ENCODE measurements around the gene ATP13A3.

The ATP13A3 gene

GRCh38 chr3:194443901-194444300 lies 42.9 kb downstream of the ATP13A3 start:
- TF ChIP-seq FOXK2 (IDR thresholded peaks at IDR 0.05) (no peak), ELF4 (IDR thresholded peaks at IDR 0.05) (no peak), BHLHE40 (IDR thresholded peaks at IDR 0.05; ENCODE audit: borderline replicate concordance) (no peak), NFRKB (IDR thresholded peaks at IDR 0.05) (no peak), ZNF384 (IDR thresholded peaks at IDR 0.05) (no peak), PKNOX1 (IDR thresholded peaks at IDR 0.05) (no peak), SP1 (IDR thresholded peaks at IDR 0.05) (no peak), FOXM1 (IDR thresholded peaks at IDR 0.05; ENCODE audit: borderline replicate concordance) (no peak), ARNT (IDR thresholded peaks at IDR 0.05) (no peak), TARDBP (IDR thresholded peaks at IDR 0.05) (no peak), LEF1 (IDR thresholded peaks at IDR 0.05; ENCODE audit: borderline replicate concordance) (no peak), CTBP1 (IDR thresholded peaks at IDR 0.05; ENCODE audit: borderline replicate concordance) (no peak), SUZ12 (IDR thresholded peaks at IDR 0.05) (no peak), HDGF (IDR thresholded peaks at IDR 0.05; ENCODE audit: borderline replicate concordance) (no peak), L3MBTL2 (conservative IDR thresholded peaks at IDR 0.05) (no peak), FOXA1 (IDR thresholded peaks at IDR 0.05) (no peak)
- DNase-seq (ENCODE audit: extremely low spot score), result no peak
- POLR2A ChIA-PET, result no interaction called here
- CTCF ChIA-PET, result no interaction called here

DNA sequence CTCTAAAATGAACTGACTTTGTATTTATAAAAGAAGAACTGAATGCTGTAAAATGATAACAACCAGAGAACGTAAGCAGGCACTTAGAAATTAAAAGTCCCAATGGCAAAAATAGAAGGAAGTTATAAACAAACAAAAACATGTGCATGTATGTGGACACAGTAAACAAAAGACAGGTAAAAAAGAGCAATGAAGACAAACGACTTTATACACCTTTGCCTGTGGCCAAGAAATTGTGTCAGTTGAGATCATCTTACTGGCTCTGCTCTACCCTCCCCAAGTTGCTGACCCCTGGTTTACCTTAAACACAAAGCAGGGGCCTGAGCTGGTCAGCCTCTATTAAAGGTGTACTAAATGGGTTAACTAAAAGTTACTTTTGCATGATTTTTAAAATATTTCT lies 46.0 kb downstream of the ATP13A3 start:
- TF ChIP-seq FOXA1 (IDR thresholded peaks at IDR 0.05), result no peak
- TF ChIP-seq SUZ12 (IDR thresholded peaks at IDR 0.05), result no peak
- no peak for TF ChIP-seq ARNT (IDR thresholded peaks at IDR 0.05)
- no peak for TF ChIP-seq L3MBTL2 (conservative IDR thresholded peaks at IDR 0.05)
- TF ChIP-seq BHLHE40 (IDR thresholded peaks at IDR 0.05; ENCODE audit: borderline replicate concordance), result no peak
- TF ChIP-seq FOXK2 (IDR thresholded peaks at IDR 0.05), result no peak
- TF ChIP-seq SP1 (IDR thresholded peaks at IDR 0.05), result no peak
- TF ChIP-seq CTBP1 (IDR thresholded peaks at IDR 0.05; ENCODE audit: borderline replicate concordance), result no peak
- no peak for TF ChIP-seq ZNF384 (IDR thresholded peaks at IDR 0.05)
- no peak for TF ChIP-seq NFRKB (IDR thresholded peaks at IDR 0.05)
- POLR2A ChIA-PET, result no interaction called here
- CTCF ChIA-PET, result no interaction called here
- DNase-seq (ENCODE audit: extremely low spot score), result no peak

DNA sequence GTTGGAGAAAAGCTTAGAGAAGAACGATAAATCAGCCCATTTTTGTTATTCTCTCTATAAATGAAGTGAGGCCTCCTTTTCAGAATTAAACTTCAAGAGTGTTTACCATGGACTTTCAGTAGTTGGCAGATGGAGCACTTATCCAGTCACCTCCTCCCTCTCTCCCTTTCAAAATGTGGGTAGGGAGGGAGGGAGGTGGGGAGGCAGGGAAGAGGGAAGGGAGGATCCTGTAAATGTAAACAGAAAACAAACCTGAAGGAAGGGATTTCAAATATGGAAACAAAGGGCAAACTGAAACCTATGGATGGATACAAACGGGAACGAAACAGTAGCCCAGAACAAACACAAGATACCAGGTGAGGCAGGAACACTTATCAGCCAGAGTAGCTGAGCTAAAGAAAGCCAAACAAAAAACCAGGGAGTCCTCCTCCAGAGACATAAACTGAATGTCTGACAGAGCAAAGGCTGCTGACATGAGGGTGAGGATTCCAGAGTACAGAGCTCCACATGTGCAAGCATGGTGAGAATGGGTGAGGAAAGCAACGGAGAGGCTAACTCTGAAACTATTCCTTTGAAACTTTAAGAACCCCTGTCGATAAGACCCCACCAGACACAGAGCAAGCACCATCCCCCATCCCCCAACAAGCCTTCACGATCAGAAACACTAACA lies 46.8 kb downstream of the ATP13A3 start:
- CTCF ChIA-PET, result no interaction called here
- POLR2A ChIA-PET, result no interaction called here
- DNase-seq (ENCODE audit: extremely low spot score), result no peak
- TF ChIP-seq ELF4 (IDR thresholded peaks at IDR 0.05), result no peak
- TF ChIP-seq SUZ12 (IDR thresholded peaks at IDR 0.05), result no peak
- TF ChIP-seq NFRKB (IDR thresholded peaks at IDR 0.05), result no peak
- no peak for TF ChIP-seq SP1 (IDR thresholded peaks at IDR 0.05)
- no peak for TF ChIP-seq FOXA1 (IDR thresholded peaks at IDR 0.05)
- TF ChIP-seq BHLHE40 (IDR thresholded peaks at IDR 0.05; ENCODE audit: borderline replicate concordance), result no peak
- no peak for TF ChIP-seq FOXM1 (IDR thresholded peaks at IDR 0.05; ENCODE audit: borderline replicate concordance)
- TF ChIP-seq CTBP1 (IDR thresholded peaks at IDR 0.05; ENCODE audit: borderline replicate concordance), result no peak
- TF ChIP-seq ARNT (IDR thresholded peaks at IDR 0.05), result no peak
- no peak for TF ChIP-seq HDGF (IDR thresholded peaks at IDR 0.05; ENCODE audit: borderline replicate concordance)
- TF ChIP-seq LEF1 (IDR thresholded peaks at IDR 0.05; ENCODE audit: borderline replicate concordance), result no peak
- no peak for TF ChIP-seq L3MBTL2 (conservative IDR thresholded peaks at IDR 0.05)
- no peak for TF ChIP-seq ZNF384 (IDR thresholded peaks at IDR 0.05)
- no peak for TF ChIP-seq FOXK2 (IDR thresholded peaks at IDR 0.05)
- TF ChIP-seq TARDBP (IDR thresholded peaks at IDR 0.05), result no peak
- no peak for TF ChIP-seq PKNOX1 (IDR thresholded peaks at IDR 0.05)

DNA sequence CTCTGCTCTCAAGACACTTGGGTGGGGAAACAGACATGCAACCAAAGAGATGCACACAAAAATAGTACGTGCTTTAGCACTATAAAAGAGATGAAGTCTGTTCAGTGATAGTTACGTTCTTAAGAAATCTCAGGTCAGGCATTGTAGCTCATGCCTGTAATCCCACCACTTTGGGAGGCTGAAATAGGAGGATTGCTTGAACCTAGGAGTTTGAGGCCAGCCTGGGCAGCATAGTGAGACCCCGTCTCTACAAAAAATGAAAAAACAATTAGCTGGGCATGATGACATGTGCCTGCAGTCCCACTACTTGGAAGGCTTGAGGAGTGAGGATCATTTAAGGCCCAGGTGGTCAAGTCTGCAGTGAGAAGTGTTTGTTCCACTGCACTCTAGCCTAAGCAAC lies 52.3 kb downstream of the ATP13A3 start:
- TF ChIP-seq FOXA1 (IDR thresholded peaks at IDR 0.05), result no peak
- no peak for TF ChIP-seq PKNOX1 (IDR thresholded peaks at IDR 0.05)
- no peak for TF ChIP-seq LEF1 (IDR thresholded peaks at IDR 0.05; ENCODE audit: borderline replicate concordance)
- no peak for TF ChIP-seq SUZ12 (IDR thresholded peaks at IDR 0.05)
- no peak for TF ChIP-seq ZNF384 (IDR thresholded peaks at IDR 0.05)
- no peak for TF ChIP-seq SP1 (IDR thresholded peaks at IDR 0.05)
- TF ChIP-seq ARNT (IDR thresholded peaks at IDR 0.05), result no peak
- no peak for TF ChIP-seq FOXM1 (IDR thresholded peaks at IDR 0.05; ENCODE audit: borderline replicate concordance)
- no peak for TF ChIP-seq CTBP1 (IDR thresholded peaks at IDR 0.05; ENCODE audit: borderline replicate concordance)
- no peak for TF ChIP-seq FOXK2 (IDR thresholded peaks at IDR 0.05)
- no peak for TF ChIP-seq HDGF (IDR thresholded peaks at IDR 0.05; ENCODE audit: borderline replicate concordance)
- CTCF ChIA-PET, result no interaction called here
- POLR2A ChIA-PET, result no interaction called here
- no peak for DNase-seq (ENCODE audit: extremely low spot score)

DNA sequence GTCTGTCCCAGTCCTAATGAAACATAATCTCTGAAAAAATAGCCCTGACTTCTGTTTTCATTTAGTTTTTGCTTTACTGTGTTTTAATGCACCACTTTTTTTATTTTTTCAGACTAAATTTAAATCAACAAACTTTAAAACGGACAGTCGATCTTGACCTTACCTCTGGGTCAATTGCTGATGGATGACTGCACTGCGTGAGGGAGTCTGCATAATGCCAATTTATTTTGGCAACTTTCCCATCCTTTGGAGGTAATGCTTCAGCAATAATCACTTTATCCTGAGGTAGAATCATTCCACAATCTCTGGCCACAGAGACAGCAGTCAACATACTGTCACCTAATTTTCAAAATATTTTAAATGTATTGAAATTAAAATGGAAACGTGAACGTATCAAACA lies 55.2 kb downstream of the ATP13A3 start:
- POLR2A ChIA-PET, result no interaction called here
- no peak for DNase-seq (ENCODE audit: extremely low spot score)
- no peak for TF ChIP-seq LEF1 (IDR thresholded peaks at IDR 0.05; ENCODE audit: borderline replicate concordance)
- no peak for TF ChIP-seq ELF4 (IDR thresholded peaks at IDR 0.05)
- TF ChIP-seq ARNT (IDR thresholded peaks at IDR 0.05), result no peak
- no peak for TF ChIP-seq ZNF384 (IDR thresholded peaks at IDR 0.05)
- no peak for TF ChIP-seq SUZ12 (IDR thresholded peaks at IDR 0.05)
- TF ChIP-seq L3MBTL2 (conservative IDR thresholded peaks at IDR 0.05), result no peak
- no peak for TF ChIP-seq TARDBP (IDR thresholded peaks at IDR 0.05)
- TF ChIP-seq BHLHE40 (IDR thresholded peaks at IDR 0.05; ENCODE audit: borderline replicate concordance), result no peak
- TF ChIP-seq FOXM1 (IDR thresholded peaks at IDR 0.05; ENCODE audit: borderline replicate concordance), result no peak
- TF ChIP-seq PKNOX1 (IDR thresholded peaks at IDR 0.05), result no peak
- no peak for TF ChIP-seq NFRKB (IDR thresholded peaks at IDR 0.05)
- TF ChIP-seq CTBP1 (IDR thresholded peaks at IDR 0.05; ENCODE audit: borderline replicate concordance), result no peak
- no peak for TF ChIP-seq FOXA1 (IDR thresholded peaks at IDR 0.05)
- TF ChIP-seq FOXK2 (IDR thresholded peaks at IDR 0.05), result no peak
- TF ChIP-seq SP1 (IDR thresholded peaks at IDR 0.05), result no peak
- no peak for TF ChIP-seq HDGF (IDR thresholded peaks at IDR 0.05; ENCODE audit: borderline replicate concordance)
- CTCF ChIA-PET, result no interaction called here

Measured in HEK293T (cell line).